Nephron (organoid): Measurements from ENCODE around the gene BEAN1.

Experiments used
- H3K27ac Mint-ChIP-seq, 3 experiments: 2 replicates each; pipeline ENCODE4 v1.8.0; 2020; ENCODE audit warnings: mixed read lengths in 3 of 3, mild to moderate bottlenecking in 2 of 3, moderate library complexity in 1 of 3
- H3K27me3 Mint-ChIP-seq: 2 replicates; pipeline ENCODE4 v1.8.0; 2021; ENCODE audit warnings: low read depth, mild to moderate bottlenecking, moderate library complexity, mixed read lengths
- H3K36me3 Mint-ChIP-seq: 2 replicates; pipeline ENCODE4 v1.8.0; 2020; ENCODE audit warnings: low read depth, mixed read lengths
- H3K4me1 Mint-ChIP-seq: 2 replicates; pipeline ENCODE4 v1.8.0; 2020; ENCODE audit warnings: mixed read lengths
- H3K4me3 Mint-ChIP-seq, 3 experiments: 2 replicates each; pipeline ENCODE4 v1.8.0; 2020; ENCODE audit warnings: mild to moderate bottlenecking in 3 of 3, mixed read lengths in 3 of 3, moderate library complexity in 2 of 3
- H3K9me3 Mint-ChIP-seq: 2 replicates; pipeline ENCODE4 v1.8.0; 2020; ENCODE audit warnings: mixed read lengths
- TF ChIP-seq, protein P1 (sequence below), 3 experiments: fragments of 200-600 bp; sonication (generic); IDR thresholded peaks; one replicate each; pipeline ENCODE4 v1.5.0; 2021; ENCODE audit warnings: antibody characterized with exemption in 3 of 3; ENCODE audit not compliant: unreplicated experiment in 3 of 3

The BEAN1 gene

GRCh38 chr16:66405057-66405783, 21.9 kb upstream of the BEAN1 start:
- Mint-ChIP-seq H3K4me3 (peak overlapping the region in 2 of 3 experiments; percentile 24 to 39), H3K27ac (no peak overlapping the region), H3K4me1 (peaks cover 23% of the 10 kb centered on the region), H3K9me3 (peaks cover 3% of the 10 kb centered on the region), H3K27me3 (peaks cover 32% of the 10 kb centered on the region), H3K36me3 (no peaks in the 10 kb centered on the region)
- TF ChIP-seq, protein P1, sequence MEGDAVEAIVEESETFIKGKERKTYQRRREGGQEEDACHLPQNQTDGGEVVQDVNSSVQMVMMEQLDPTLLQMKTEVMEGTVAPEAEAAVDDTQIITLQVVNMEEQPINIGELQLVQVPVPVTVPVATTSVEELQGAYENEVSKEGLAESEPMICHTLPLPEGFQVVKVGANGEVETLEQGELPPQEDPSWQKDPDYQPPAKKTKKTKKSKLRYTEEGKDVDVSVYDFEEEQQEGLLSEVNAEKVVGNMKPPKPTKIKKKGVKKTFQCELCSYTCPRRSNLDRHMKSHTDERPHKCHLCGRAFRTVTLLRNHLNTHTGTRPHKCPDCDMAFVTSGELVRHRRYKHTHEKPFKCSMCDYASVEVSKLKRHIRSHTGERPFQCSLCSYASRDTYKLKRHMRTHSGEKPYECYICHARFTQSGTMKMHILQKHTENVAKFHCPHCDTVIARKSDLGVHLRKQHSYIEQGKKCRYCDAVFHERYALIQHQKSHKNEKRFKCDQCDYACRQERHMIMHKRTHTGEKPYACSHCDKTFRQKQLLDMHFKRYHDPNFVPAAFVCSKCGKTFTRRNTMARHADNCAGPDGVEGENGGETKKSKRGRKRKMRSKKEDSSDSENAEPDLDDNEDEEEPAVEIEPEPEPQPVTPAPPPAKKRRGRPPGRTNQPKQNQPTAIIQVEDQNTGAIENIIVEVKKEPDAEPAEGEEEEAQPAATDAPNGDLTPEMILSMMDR (IDR thresholded peaks at IDR 0.05; ENCODE audit: unreplicated experiment in 3 of 3): no peak

- peaks cover 32% of the 10 kb centered on the region for H3K27me3 Mint-ChIP-seq
- TF ChIP-seq, protein P1 (IDR thresholded peaks at IDR 0.05; ENCODE audit: unreplicated experiment in 3 of 3): peak; percentile 84 to 90 (median 89)
- peaks cover 3% of the 10 kb centered on the region for H3K9me3 Mint-ChIP-seq
- H3K4me1 Mint-ChIP-seq: peaks cover 17% of the 10 kb centered on the region
- H3K4me3 Mint-ChIP-seq: peak overlapping the region; percentile 86 to 90 (median 87)
- H3K36me3 Mint-ChIP-seq: no peaks in the 10 kb centered on the region
- H3K27ac Mint-ChIP-seq: peak overlapping the region in 1 of 3 experiments; percentile 60
These were observed 20.4 kb upstream of the BEAN1 start for GRCh38 chr16:66406534-66407221.

DNA sequence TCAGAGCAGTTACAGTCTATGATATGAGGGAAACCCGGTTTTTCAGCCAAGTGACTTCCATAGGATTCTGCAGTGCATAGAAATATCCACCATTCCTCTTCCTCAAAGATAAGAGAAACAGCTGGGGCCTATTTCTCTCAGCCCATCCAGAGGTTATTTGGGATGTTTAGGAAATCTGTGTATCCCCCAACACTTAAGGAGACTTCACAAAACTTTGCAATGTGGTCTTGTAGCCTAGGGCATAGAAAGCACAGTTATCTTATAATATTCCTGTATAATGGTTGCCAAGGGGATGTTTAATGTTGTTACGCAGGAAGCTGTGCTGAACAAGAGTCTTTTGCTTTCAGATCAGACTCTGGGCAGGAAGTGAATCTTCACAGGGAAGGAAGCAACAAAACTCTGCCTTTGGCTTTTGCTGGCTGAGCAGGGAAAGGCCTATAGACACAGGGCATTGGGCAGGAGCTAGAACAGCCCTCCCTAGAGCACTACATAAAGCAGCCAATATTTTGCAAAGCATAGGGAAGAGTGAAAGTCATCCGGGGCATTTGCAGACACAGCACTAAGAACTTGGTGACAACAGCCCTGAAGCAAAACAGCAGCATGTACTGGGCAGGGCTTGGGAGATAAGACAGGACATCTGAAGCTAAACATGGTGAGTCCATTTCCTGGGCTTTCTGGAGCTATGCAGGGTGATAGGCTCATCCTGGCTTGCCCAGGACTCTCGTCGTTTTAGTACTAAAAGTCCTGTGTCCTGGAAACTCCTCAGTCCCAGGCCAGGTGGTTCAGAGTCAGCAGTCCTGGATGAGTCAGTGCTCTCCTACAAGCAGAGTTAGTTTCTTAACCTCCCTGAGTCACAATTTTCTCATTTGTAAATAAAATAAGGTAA, 18.7 kb upstream of the BEAN1 start:
- Mint-ChIP-seq H3K4me3 (peak overlapping the region; percentile 42 to 62 (median 50)), H3K36me3 (no peaks in the 10 kb centered on the region), H3K9me3 (peaks cover 7% of the 10 kb centered on the region), H3K27ac (peak overlapping the region; percentile 71 to 90 (median 81)), H3K27me3 (peaks cover 32% of the 10 kb centered on the region), H3K4me1 (peaks cover 17% of the 10 kb centered on the region)
- TF ChIP-seq, protein P1 (IDR thresholded peaks at IDR 0.05; ENCODE audit: unreplicated experiment in 3 of 3): no peak

GRCh38 chr16:66409156-66409555, 17.9 kb upstream of the BEAN1 start:
- peaks cover 26% of the 10 kb centered on the region for H3K27me3 Mint-ChIP-seq
- no peak overlapping the region for H3K27ac Mint-ChIP-seq
- peaks cover 11% of the 10 kb centered on the region for H3K9me3 Mint-ChIP-seq
- peaks cover 17% of the 10 kb centered on the region for H3K4me1 Mint-ChIP-seq
- H3K4me3 Mint-ChIP-seq: no peak overlapping the region
- TF ChIP-seq, protein P1 (IDR thresholded peaks at IDR 0.05; ENCODE audit: unreplicated experiment in 3 of 3): no peak
- H3K36me3 Mint-ChIP-seq: no peaks in the 10 kb centered on the region

GRCh38 chr16:66412182-66412581, 14.9 kb upstream of the BEAN1 start:
- peaks cover 9% of the 10 kb centered on the region for H3K27me3 Mint-ChIP-seq
- no peak overlapping the region for H3K4me3 Mint-ChIP-seq
- H3K36me3 Mint-ChIP-seq: no peaks in the 10 kb centered on the region
- H3K9me3 Mint-ChIP-seq: peaks cover 34% of the 10 kb centered on the region
- no peak overlapping the region for H3K27ac Mint-ChIP-seq
- peaks cover 14% of the 10 kb centered on the region for H3K4me1 Mint-ChIP-seq
- TF ChIP-seq, protein P1 (IDR thresholded peaks at IDR 0.05; ENCODE audit: unreplicated experiment in 3 of 3): no peak
